A673 (cell line): Measurements from ENCODE around the gene TUBGCP3. TPM values are rescaled to one million over a fixed set of nuclear protein-coding genes. Genes with fewer than 3 reads are reported as not detected.

Experiments used
- BruUV-seq: library from RNA; stranded (reverse); fragments of 400-500 nt; replicated peaks from 2 replicates; lab custom pipeline; 2021; lab: Mats Ljungman, UMichigan
- CTCF ChIA-PET: fragments of 300-600 bp; sonication (Branson Sonifier 250); formaldehyde crosslinking; loops from one replicate; lab custom pipeline; 2022; ENCODE audit warnings: antibody characterized with exemption; lab: Charles Lee
- POLR2A ChIA-PET: fragments of 300-600 bp; sonication (Branson Sonifier 250); formaldehyde crosslinking; loops from one replicate; lab custom pipeline; 2022; ENCODE audit warnings: antibody characterized with exemption; ENCODE audit not compliant: low non-redundant PET; lab: Charles Lee
- DNase-seq: peaks from one replicate; pipeline ENCODE4 v3.0.0-alpha.2; 2015; ENCODE audit warnings: low spot score
- H3K27ac ChIP-seq: fragments of 200-600 bp; sonication (generic); 2 replicates; pipeline ENCODE4 v1.5.1; 2016; ENCODE audit warnings: mixed run types, low read depth, mild to moderate bottlenecking, mixed read lengths, antibody characterized with exemption, low read length; ENCODE audit not compliant: poor library complexity, severe bottlenecking
- H3K27me3 ChIP-seq: fragments of 200-600 bp; sonication (generic); replicated peaks from 2 replicates; pipeline ENCODE4 v1.6.1; 2017; ENCODE audit warnings: mixed run types, low read depth, mild to moderate bottlenecking, mixed read lengths, antibody characterized with exemption, low read length; ENCODE audit not compliant: insufficient read depth, poor library complexity
- H3K36me3 ChIP-seq: fragments of 200-600 bp; sonication (generic); 2 replicates; pipeline ENCODE4 v1.6.1; 2016; ENCODE audit warnings: mixed run types, mild to moderate bottlenecking, mixed read lengths, antibody characterized with exemption, low read length; ENCODE audit not compliant: insufficient read depth, poor library complexity, severe bottlenecking
- H3K4me1 ChIP-seq: fragments of 200-600 bp; sonication (generic); 2 replicates; pipeline ENCODE4 v1.6.1; 2017; ENCODE audit warnings: mixed run types, mild to moderate bottlenecking, mixed read lengths, antibody characterized with exemption, low read length; ENCODE audit not compliant: insufficient read depth, poor library complexity, severe bottlenecking
- H3K4me3 ChIP-seq: fragments of 200-600 bp; sonication (generic); 2 replicates; pipeline ENCODE4 v1.5.1; 2016; ENCODE audit warnings: low read depth, mixed run types, mild to moderate bottlenecking, mixed read lengths, low read length; ENCODE audit not compliant: poor library complexity, severe bottlenecking
- H3K9me3 ChIP-seq: fragments of 200-600 bp; sonication (generic); 2 replicates; pipeline ENCODE4 v1.6.1; 2016; ENCODE audit warnings: mixed run types, low read depth, mild to moderate bottlenecking, mixed read lengths, antibody characterized with exemption, low read length; ENCODE audit not compliant: poor library complexity, severe bottlenecking
- CTCF ChIP-seq: fragments of 300-800, 200-600 bp; sonication (generic); conservative IDR thresholded peaks from 2 replicates; pipeline ENCODE4 v1.5.1; 2017; ENCODE audit warnings: low read depth, mild to moderate bottlenecking, antibody characterized with exemption, low read length, moderate library complexity, mixed read lengths
- EZH2 ChIP-seq: fragments of 200-600 bp; sonication (generic); IDR thresholded peaks from 2 replicates; pipeline ENCODE4 v1.6.1; 2017; ENCODE audit warnings: borderline replicate concordance, low read depth, mild to moderate bottlenecking, mixed read lengths, antibody characterized with exemption, low read length; ENCODE audit not compliant: poor library complexity, severe bottlenecking
- intact Hi-C: fragments of 100-400 bp; cut with micrococcal nuclease; formaldehyde crosslinking; loops from one replicate; pipeline ENCODE4 v1.10.0; 2022; ENCODE audit not compliant: unreplicated experiment
- total RNA-seq: library from RNA; stranded (reverse); gene quantifications from 2 replicates; pipeline ENCODE4 v1.2.3, GENCODE V29; 2021

The TUBGCP3 gene
- total RNA-seq, 1 experiment from 2014 or later: 61.4 TPM

- TF ChIP-seq CTCF (no peak), EZH2 (no peak)
- peaks cover 32% of the 10 kb centered on the region for H3K36me3 ChIP-seq
- H3K27me3 ChIP-seq: no peaks in the 10 kb centered on the region
- no peaks in the 10 kb centered on the region for H3K9me3 ChIP-seq
- H3K27ac ChIP-seq: peak overlapping the region; percentile 15
- CTCF ChIA-PET: no interaction called here
- POLR2A ChIA-PET: no interaction called here
- no peak for DNase-seq
- no TSS peak for BruUV-seq
- no peak overlapping the region for H3K4me3 ChIP-seq
- intact Hi-C loops: no loop called here
- no peaks in the 10 kb centered on the region for H3K4me1 ChIP-seq
Measured at GRCh38 chr13:112562786-112563383, 25.1 kb downstream of the TUBGCP3 start.

GRCh38 chr13:112562254-112562653, 25.7 kb downstream of the TUBGCP3 start:
- no peak for DNase-seq
- Histone ChIP-seq H3K27ac (peak overlapping the region; percentile 15), H3K9me3 (no peaks in the 10 kb centered on the region), H3K4me3 (no peak overlapping the region), H3K4me1 (no peaks in the 10 kb centered on the region), H3K27me3 (no peaks in the 10 kb centered on the region), H3K36me3 (peaks cover 35% of the 10 kb centered on the region)
- intact Hi-C loops: no loop called here
- no TSS peak for BruUV-seq
- ChIA-PET POLR2A (no interaction called here), CTCF (no interaction called here)
- no peak for TF ChIP-seq EZH2
- no peak for TF ChIP-seq CTCF

GRCh38 chr13:112561478-112561877, 26.5 kb downstream of the TUBGCP3 start:
- no peaks in the 10 kb centered on the region for H3K9me3 ChIP-seq
- TF ChIP-seq CTCF (no peak), EZH2 (no peak)
- no peaks in the 10 kb centered on the region for H3K27me3 ChIP-seq
- no peak for DNase-seq
- H3K27ac ChIP-seq: no peak overlapping the region
- ChIA-PET POLR2A (no interaction called here), CTCF (no interaction called here)
- no TSS peak for BruUV-seq
- intact Hi-C loops: no loop called here
- peaks cover 36% of the 10 kb centered on the region for H3K36me3 ChIP-seq
- no peak overlapping the region for H3K4me3 ChIP-seq
- no peaks in the 10 kb centered on the region for H3K4me1 ChIP-seq
